ENCODE results near the gene ARNT2. TPM values are rescaled to one million over a fixed set of nuclear protein-coding genes. Genes with fewer than 3 reads are reported as not detected.

ARNT2 gene
- polyA plus RNA-seq, 1 of the 3 experiments (the other 2 are of a cell fraction): 17.0 TPM

GRCh38 chr15:80498652-80499051 is 94.5 kb downstream of the ARNT2 start:
- 96% methylated on average over 3 of the region's 4 CpGs for WGBS (ENCODE audit: low lambda C conversion rate)
- H3K9me3 ChIP-seq: no peaks in the 10 kb centered on the region
- ChIA-PET POLR2A (no interaction called here), CTCF (interaction anchor here (1.0 to 1.4 kb wide), 3 partner anchors 11 to 69 kb away, joined by 3 to 6 read pairs (median 4); no protein-coding TSS in a partner anchor)
- H3K27ac ChIP-seq (ENCODE audit: low read depth in 2 of 2, low read length in 1 of 2): no peak overlapping the region
- H3K27me3 ChIP-seq (ENCODE audit: insufficient read depth): no peaks in the 10 kb centered on the region
- H3K9me2 ChIP-seq: no peaks in the 10 kb centered on the region
- H3K79me2 ChIP-seq (ENCODE audit: insufficient read depth): no peaks in the 10 kb centered on the region
- peaks cover 8 to 18% of the 10 kb centered on the region in 2 experiments; a peak in 2 of 4 replicates for H3K4me1 ChIP-seq (ENCODE audit: control insufficient read depth in 1 of 2, insufficient read depth in 2 of 2, low read depth in 1 of 2, low read length in 1 of 2)
- no peaks in the 10 kb centered on the region for H4K20me1 ChIP-seq (ENCODE audit: insufficient read depth)
- peaks cover 4% of the 10 kb centered on the region for H3F3A ChIP-seq (replicated peaks; ENCODE audit: insufficient read depth)
- H3K4me2 ChIP-seq: no peak overlapping the region
- H2AFZ ChIP-seq (ENCODE audit: low read depth): no peak overlapping the region
- no peak overlapping the region for H3K4me3 ChIP-seq (ENCODE audit: low read depth in 2 of 2, low read length in 1 of 2)
- TF ChIP-seq CTCF (IDR thresholded peaks at IDR 0.05): no peak
- no peak for TF ChIP-seq ZBTB33 (IDR thresholded peaks at IDR 0.05; ENCODE audit: borderline replicate concordance, low read depth)
- TF ChIP-seq CHD2 (IDR thresholded peaks at IDR 0.05; ENCODE audit: low read length, partially characterized antibody): no peak
- TF ChIP-seq RFX5 (IDR thresholded peaks at IDR 0.05; ENCODE audit: low read length): no peak
- no peak for TF ChIP-seq SMC3 (IDR thresholded peaks at IDR 0.05; ENCODE audit: low read depth, low read length)
- no peak for TF ChIP-seq NRF1 (IDR thresholded peaks at IDR 0.05; ENCODE audit: low read depth, low read length)
- no peak for TF ChIP-seq TAF1 (IDR thresholded peaks at IDR 0.05; ENCODE audit: borderline replicate concordance, low read depth, low read length)
- no peak for TF ChIP-seq USF1 (IDR thresholded peaks at IDR 0.05; ENCODE audit: borderline replicate concordance, low read depth)
- TF ChIP-seq ELF1 (IDR thresholded peaks at IDR 0.05): no peak
- no peak for TF ChIP-seq EZH2phosphoT487 (IDR thresholded peaks at IDR 0.05; ENCODE audit: borderline replicate concordance, low read depth)
- no peak for TF ChIP-seq NFIC (IDR thresholded peaks at IDR 0.05; ENCODE audit: borderline replicate concordance)
- TF ChIP-seq IRF3 (IDR thresholded peaks at IDR 0.05; ENCODE audit: low read depth, low read length): no peak
- no peak for TF ChIP-seq JUND (IDR thresholded peaks at IDR 0.05)
- TF ChIP-seq RAD21 (IDR thresholded peaks at IDR 0.05; ENCODE audit: low read length): no peak
- no peak for TF ChIP-seq MXI1 (IDR thresholded peaks at IDR 0.05; ENCODE audit: low read depth, low read length)
- TF ChIP-seq POLR2AphosphoS5 (IDR thresholded peaks at IDR 0.05; ENCODE audit: low read depth, low read length): no peak
- no peak for DNase-seq
- no peaks in the 10 kb centered on the region for H3K36me3 ChIP-seq (replicated peaks in 1 of 2; ENCODE audit: control insufficient read depth in 1 of 2, insufficient read depth in 2 of 2, low read length in 1 of 2)
- no peak overlapping the region for H3K9ac ChIP-seq
